ENCODE results near the gene CFAP74.
"Not testable (repeated sequence)": the region's sequence is repeated elsewhere in the genome, so short reads cannot be mapped to it uniquely, and the experiment has no call there.

CFAP74 gene

DNA sequence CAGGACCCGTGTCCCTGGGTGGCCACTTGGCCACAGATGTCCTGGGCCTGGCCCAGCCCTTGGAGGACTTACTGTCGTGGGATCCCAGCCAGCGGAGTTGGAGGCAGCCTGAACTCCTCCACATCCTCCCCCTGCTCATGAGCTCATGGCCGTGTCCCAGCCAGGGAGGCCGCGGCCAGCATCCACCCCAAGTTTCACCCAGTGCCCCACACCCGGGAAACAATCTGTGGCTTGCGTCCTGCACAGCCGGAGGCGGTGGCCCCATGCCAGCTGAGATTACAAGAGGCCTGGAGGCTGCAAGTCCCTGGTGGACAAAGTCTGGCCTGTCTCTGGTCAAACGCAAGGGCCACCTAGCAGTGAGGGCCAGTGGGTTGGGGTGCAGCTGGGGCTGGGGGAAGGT, 57.0 kb downstream of the CFAP74 start:
- no peak for FAIRE-seq

DNA sequence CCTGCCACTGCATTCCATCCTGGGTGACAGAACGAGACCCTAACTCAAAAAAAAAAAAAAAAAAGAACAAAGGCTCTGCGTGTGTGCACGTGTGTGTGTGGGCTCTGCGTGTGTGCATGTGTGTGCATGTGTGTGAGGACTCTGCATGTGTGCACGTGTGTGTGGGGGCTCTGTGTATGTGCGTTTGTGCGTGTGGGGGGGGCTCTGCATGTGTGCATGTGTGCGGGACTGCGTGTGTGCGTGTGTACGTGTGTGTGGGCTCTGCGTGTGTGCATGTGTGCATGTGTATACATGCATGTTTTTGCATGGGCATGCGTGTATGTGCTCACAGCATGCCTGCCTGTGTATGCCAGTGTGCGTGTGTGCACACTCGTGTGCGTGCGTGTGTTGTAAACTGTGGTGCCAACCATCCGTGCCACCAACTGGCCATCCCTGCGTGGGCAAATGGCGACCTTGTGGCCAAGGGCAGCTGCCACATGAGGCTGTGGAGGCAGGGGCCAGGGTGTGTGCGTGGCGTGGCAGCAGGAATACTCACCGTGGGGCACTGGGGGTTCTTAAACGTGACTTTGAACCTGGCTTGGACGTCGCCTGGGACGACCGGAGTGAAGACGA, 57.7 kb downstream of the CFAP74 start:
- FAIRE-seq: no peak

DNA sequence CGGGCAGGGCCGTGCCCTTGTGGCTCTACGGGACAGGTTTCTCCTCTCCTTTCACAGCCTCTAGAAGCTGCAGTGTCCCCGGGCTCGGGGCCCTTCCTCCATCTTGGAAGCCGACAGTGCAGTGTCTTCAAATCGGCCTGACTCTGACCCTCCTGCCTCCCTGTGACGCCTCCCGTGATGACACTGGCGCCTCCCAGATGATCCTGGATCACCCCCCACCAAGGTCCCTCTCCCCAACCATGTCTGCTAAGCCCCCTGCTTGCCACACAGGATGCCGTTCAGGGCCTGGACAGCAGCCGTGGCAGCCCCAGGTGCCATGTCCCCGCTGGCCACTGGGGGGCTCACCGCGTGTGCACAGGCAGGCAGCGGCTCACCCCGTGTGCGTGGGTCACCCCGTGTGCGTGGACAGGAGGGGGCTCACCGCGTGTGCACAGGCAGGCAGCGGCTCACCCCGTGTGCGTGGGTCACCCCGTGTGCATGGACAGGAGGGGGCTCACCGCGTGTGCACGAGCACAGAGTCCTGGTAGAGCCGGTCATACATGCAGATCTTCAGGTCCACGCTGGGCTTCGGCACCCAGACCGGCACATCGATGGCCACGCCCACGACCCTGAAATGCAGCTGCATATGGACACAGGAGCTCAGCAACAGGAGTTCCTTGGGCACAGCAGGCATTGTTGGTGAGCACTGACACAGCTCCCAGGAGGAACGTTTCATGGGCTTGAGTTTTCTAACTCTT, 59.6 kb downstream of the CFAP74 start:
- FAIRE-seq: no peak

DNA sequence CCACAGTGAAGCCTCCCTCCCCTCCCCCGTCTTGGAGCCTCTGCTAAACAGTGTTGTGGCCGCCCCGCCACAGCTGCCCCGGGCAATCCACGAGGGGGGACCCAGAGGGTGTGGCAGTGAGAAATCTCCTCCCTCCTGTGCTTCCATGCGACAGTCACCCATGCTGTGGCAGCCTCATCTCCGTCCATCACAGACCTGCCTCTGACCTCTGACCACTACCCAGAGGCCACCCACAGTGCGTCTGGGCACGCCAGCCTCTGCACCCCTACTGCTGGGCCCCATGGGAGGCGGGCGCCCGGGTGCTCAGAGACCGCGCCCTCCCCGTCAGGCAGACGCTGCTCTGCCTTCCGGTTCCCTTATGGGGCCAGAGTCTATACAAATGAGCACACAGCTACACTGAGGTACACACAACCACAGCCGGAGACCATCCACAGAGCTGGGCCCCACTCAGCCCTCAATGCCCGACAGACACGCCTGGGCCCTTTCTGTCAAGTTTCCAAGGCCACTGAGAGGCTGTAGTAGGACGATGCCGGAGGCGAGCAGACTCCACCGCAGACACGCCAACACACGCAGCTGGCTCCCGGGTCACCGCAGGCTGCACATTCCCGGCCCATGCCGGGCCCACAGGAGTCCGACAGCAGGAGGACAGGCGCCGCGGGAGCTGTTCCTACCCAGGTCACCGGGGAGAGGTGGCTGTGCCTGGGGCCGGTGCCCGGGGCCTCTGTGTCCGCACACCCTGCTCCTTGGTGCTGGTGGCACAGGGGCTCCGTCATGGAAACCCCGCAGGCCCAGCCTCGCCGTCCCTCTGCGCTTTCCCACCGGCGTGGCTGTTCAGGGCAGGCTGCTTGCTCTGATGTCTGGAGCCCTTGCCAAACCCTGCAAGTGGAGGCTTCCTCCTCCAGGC, 60.6 kb downstream of the CFAP74 start:
- no peak for FAIRE-seq

DNA sequence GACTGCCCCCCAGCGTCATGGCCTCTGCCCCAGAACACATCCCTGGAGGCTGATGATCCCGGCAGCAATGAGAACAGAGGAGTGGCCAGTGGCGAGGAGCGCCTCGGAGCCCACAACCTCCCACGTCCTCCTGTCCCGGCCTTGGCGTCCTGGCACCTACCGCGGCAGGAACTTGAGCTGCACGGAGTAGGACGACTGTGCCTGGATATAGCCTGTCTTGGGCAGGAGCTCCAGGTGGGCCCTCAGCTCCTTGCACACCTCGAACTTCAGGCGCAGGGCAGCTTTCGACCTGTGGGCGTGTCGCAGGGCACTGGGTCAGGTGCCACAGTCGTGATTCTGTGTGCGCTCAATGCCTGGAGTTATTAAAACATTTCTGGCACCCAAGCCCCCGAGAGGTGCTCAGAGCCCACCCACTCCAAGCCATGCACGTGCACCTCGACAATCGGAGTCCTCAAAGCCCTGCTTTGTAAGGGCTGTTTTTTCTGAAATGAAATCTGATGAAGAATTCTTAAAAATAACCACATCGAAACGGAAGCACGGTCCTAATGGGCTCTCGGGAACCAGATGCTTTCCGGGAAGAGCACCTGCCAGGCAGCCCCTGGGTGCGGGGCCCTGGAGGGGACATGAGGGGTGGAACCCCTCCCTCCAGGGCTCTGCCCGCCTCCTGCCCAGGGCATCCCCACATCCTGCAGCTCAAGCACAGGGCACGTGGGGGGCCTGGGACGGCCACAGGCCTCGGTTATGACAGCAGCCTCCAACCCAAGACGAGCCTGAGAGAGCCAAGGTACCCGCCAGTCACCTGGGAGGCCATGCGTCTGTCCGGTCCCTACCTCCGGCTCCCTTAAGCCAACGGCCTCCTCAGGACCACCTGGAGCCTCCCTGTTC, 61.5 kb downstream of the CFAP74 start:
- FAIRE-seq: no peak

DNA sequence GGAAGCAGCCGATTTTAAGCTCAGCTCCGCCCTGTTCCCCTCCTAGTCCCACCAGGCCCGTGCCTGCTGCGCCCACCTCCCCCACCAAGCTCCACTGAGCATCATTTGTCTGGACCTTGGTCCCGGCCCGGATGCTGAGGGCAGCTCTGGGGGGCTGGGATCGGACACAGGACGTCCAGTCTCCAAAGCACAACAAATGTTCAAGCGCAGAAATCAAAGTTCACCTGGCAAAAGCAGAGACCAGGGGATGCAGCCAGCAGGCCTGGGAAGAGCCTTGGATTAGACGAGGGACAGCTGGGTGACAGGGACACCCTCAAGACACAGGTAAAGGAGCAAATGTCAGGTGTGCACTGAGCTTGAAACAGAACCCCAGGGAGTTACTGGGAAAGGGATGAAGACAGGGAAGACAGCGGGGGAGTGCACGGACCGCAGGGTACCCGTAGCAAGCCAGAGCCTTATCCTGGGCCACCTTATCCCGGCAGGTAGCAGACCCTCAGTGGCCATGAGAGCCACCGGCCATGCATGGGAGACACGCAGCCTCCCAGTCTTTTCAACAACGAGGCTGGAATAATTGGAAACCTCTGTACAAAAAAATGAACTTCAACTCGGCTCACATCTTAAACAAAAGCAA, 62.3 kb downstream of the CFAP74 start:
- FAIRE-seq: no peak

DNA sequence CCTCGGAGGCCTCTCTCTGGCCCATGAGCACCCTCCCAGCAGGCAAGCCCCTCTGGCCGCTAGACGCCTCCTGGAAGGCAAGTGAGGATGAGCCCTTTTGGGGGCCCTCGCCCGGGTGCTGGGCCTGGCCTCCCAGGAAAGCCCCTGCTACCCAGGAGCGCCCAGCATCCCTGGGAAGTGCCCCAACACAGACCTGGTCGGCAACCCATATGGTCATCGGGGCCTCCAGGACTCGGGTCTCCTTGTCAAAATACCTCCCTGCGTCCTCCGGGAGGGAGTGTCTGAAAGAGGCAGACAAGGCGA, 63.5 kb downstream of the CFAP74 start:
- no peak for FAIRE-seq

DNA sequence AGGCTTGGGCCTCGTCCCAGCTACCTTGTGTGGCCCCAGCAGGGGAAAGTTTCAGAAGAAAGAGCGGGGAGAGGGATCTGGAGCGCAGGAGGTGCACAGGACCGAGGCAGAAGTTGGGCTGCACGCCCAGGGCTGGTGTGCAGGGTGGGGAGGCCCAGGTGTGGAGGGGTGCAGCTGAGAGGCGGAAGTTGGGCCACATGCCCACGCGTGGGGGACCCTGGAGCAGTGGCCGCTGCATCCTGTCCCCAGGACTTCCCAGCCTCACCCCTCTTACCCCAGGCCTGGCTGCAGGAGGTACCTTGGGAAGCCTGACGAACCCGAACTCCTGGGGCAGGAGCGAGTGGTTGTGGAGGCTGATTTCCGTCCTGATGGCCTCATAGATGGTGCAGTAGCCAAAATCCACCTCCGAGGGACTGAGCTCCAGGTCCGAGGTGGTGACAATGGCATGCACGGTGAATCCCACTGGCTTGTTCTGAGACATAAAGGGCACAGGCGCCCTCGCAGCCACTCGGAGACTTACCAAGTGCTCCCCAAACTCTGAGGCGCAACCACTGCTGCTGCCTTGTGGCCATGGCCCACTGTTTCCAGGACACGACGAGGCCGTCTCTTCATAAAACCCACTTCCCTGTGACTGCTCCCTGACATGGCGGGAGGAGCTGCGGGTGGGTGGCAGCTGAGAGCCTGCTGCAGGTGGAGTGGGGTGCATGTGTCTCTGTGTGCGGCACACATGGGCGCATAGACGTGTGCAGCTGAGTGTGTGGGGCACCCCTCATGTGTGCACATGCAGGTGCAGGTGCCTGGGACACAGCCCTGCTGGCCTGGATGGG, 64.1 kb downstream of the CFAP74 start:
- FAIRE-seq: no peak

DNA sequence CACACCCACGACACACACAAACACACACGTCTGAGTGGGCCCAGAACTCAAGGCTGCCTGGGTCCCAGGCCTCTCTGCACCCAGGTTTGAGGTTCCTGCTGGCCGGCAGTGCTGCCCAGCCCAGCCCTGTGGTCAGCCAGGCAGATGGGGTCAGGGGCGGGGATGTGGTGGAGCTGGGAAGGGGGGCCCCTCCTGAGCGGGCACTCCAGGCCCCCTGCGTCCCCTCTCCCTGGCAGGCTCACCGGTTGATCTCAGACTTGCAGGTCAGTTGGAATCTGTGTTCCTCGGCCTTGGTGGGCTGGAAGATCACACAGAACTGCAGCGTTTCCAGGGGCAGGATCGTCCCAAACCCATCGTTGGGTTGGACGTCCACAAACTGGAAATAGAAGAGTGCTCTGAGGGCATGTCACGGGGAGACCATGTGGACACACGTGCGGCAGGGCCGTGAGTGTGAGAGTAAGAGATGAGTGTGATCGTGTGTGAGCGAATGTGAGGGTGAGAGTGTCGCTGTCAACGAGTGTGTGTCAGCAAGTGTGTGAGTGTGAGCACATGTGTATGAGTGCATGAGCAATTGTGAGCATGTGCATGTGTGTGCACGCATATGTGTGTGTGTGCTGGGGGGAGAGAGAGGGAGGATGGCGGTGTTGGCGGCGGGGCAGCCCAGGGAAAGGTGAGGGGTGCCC, 64.8 kb downstream of the CFAP74 start:
- FAIRE-seq: no peak

DNA sequence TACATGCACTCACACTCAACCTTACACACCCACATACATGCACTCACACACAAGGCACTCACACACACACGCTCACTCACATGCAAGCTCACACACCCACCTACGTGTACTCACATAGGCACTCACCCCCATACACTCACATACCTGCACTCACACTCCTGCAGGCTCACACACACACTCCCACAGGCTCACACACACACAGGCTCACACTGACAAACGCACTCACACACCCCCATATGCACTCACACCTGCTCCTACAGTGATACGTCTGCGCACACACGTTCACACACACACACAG, 65.4 kb downstream of the CFAP74 start:
- FAIRE-seq: no peak

DNA sequence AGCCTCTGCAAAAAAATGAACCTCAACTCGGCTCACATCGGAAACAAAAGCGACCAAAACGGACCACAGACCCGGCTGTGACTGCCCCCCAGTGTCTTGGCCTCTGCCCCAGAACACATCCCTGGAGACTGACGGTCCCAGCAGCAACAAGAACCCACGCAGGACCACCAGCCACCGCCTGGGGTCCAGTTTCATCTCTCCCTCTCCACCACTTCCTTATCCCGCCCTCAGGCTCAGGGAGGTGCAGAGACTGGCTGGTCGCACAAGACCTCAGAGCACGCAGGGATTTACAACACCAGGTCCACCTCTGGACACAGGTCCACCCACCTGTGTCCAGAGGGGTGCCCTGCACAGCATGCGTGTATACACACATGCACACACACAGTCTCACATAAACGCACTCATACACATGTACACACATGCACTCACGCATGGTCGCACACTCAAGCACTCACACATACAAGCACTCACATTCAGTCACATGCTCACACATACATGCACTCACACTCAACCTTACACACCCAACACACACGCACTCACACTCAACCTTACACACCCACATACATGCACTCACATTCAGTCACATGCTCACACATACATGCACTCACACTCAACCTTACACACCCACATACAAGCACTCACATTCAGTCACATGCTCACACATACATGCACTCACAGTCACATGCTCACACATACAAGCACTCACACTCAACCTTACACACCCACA, 65.9 kb downstream of the CFAP74 start:
- FAIRE-seq: no peak

DNA sequence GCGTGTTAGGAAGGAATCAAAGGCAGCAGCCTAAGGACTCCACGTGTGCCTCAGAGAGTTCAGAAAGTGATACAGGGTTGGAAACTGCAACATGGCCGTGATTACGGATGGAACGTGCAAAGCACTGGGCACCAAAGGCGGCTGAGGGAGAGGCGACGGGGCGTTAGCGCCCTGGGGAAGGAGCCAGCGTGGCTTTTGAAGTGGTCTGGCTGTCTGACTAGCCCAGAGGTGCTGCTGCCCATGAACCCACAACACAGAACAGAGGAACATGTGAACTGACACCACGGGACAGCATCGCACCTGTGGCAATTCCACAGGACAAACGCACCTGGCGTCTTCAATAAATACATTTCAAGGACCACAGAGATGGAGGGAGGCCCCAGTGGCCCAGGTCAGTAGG, 66.5 kb downstream of the CFAP74 start:
- FAIRE-seq: no peak

DNA sequence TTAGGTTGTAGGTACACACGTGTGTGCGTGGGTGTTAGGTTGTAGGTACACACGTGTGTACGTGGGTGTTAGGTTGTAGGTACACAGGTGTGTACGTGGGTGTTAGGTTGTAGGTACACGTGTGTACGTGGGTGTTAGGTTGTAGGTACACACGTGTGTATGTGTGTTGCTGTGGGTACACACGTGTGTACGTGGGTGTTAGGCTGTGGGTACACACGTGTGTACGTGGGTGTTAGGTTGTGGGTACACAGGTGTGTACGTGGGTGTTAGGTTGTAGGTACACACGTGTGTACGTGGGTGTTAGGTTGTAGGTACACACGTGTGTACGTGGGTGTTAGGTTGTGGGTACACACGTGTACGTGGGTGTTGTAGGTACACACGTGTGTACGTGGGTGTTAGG, 68.7 kb downstream of the CFAP74 start:
- not testable (repeated sequence) for FAIRE-seq

DNA sequence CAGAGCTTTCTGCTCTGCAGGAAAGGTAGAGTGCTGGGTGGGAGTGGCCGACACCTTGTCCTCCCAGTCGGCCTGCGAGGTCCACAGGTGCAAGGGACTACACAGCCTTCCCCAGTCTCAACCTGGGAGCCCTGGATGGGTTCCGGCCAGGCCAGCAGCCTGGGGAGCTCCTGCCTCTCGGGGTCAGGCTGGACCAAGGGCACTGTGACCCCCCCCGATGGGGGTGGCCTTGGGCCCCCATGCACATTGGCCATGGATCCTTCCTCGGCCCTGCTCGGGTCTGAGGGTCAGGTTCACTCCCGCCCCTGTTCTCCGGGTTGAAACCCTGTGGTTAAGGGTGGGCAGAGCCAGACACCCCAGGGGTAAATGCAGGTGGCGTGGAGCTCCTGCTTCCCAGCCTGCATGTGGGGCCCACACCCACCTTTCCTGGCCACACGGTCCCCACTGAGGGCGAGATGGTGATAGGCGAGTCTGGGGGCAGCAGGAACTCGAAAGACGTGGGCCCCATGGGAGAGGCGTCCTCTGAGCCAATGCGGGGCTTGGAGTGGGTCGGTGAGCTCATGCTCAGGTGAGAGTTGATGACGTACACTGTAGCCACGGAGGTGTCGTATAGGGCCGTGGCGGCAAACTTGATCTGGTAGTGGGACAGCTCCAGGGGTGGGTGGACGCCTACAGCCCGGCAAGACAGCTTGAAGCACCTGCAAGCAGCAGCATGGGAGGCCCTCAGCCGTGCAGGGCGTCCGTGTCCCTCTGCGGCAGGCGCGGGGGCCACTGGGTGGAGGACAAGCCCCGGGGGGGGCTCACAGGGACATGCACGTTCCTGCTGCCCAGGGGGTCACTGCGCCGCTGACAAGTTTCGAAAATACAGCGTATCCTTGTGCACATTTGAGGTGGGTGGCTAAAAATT, 73.7 kb downstream of the CFAP74 start:
- FAIRE-seq: no peak

DNA sequence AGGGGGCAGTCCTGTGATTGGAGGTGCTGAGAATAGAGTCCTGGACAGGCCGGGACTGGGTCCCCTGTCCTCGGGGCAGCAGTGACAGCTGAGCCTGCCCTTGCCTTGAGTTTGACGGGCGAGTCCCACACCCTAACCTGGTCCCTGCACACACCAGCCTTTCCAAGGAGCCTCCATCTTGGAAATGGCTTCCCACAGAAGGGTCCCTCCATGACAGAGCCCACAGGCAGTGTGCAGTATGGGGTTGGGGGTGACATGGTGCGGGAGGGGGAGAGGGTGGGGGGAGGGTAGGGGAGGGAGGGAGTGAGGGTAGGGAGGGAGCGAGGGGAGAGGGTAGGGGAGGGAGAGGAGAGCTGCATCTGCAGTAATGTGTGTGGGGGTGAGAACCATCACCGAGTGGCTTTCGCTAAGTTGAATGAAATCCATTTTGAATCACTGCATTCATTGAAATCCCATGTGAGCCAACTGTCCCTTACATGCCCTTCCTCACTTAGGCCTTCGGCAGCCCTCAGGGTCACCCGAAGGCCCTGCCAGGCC, 74.4 kb downstream of the CFAP74 start:
- no peak for FAIRE-seq

DNA sequence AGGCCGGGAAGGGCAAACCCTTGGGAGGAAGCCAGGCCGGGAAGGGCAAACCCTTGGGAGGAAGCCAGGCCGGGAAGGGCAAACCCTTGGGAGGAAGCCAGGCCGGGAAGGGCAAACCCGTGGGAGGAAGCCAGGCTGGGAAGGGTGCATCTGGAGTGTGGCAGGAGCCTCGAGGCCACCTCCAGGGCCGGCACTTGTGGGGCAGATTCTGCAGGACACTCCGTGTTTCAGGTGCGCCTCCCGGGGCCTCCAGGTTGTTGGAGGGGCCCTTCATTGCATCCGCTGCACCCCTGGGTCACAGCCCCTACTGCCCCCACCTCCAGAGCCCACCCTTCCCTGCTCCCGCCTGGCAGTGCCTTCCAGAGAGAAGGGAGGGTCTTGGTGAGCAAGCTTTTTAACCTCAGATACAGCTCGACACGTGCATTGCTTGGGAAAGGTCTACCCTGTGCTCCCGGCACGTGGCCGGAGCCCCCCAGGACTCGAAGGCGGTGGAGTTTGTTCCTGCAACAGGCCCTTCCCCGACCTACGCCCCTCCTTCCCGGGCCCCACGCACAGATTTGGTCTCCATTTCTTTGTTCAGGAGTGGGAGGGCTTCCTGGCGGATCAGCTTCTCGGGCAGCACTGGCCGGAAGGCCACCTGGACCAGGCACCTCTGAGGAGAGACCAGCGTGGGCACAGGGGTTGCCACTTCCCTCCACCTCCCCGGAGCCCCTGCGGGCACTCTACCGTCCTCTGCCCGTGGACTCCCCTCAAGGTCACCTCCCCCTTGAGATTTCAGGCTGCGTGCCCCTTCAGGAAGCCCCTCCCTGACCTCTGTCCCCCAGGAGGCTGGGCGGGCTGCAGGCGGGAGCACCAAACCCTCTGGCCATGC, 75.1 kb downstream of the CFAP74 start:
- FAIRE-seq: no peak

DNA sequence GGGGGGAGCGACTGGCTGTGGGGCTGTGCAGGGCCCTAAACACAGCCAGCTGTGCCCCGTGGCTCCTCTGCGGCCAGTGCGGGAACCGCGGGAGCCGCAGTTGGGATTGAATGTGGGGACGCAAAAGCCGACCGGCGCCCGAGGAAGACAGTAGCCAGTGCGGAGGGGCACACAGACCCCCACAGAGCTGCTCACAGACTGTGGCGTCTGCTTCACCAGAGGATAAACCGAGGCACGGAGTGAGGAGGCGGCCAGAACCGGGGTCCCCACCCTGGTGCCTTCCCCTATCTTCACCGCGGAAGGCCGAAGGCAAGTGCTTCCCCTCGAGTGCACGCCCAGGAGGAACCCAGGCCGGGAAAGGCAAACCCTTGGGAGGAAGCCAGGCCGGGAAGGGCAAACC, 75.8 kb downstream of the CFAP74 start:
- no peak for FAIRE-seq
